ENCODE results near the gene PPIA.
"Not testable (repeated sequence)": the region's sequence is repeated elsewhere in the genome, so short reads cannot be mapped to it uniquely, and the experiment has no call there.

The PPIA gene

GRCh38 chr7:44787762-44788161 is 8.7 kb upstream of the PPIA start:
- DNase-seq (ENCODE audit: low read depth in 3 of 3): no peak

- no peak for DNase-seq (ENCODE audit: low read depth in 3 of 3)
Measured at GRCh38 chr7:44789990-44790389, 6.5 kb upstream of the PPIA start.

- DNase-seq (ENCODE audit: low read depth in 3 of 3): no peak
Measured at GRCh38 chr7:44791278-44792219, 4.9 kb upstream of the PPIA start.

- no peak for DNase-seq (ENCODE audit: low read depth in 3 of 3)
Measured at GRCh38 chr7:44793919-44794318, 2.6 kb upstream of the PPIA start.

GRCh38 chr7:44794331-44794730 is 2.1 kb upstream of the PPIA start:
- DNase-seq (ENCODE audit: low read depth in 3 of 3): no peak

GRCh38 chr7:44796034-44796503 is 412 bp upstream of the PPIA start:
- peak in 1 of 3 donors; percentile 63 for DNase-seq (ENCODE audit: low read depth in 3 of 3)

GRCh38 chr7:44797329-44798258 is 1.1 kb downstream of the PPIA start:
- DNase-seq (ENCODE audit: low read depth in 3 of 3): peak; percentile 69 to 77 (median 76)

- no peak for DNase-seq (ENCODE audit: low read depth in 3 of 3)
Measured at GRCh38 chr7:44798649-44799305, 2.3 kb downstream of the PPIA start.

- DNase-seq (ENCODE audit: low read depth in 3 of 3): no peak
Measured at GRCh38 chr7:44799939-44800338, 3.5 kb downstream of the PPIA start.

- DNase-seq (ENCODE audit: low read depth in 3 of 3): no peak
Measured at GRCh38 chr7:44801890-44802289, 5.4 kb downstream of the PPIA start.

- DNase-seq (ENCODE audit: low read depth in 3 of 3): no peak
Measured at GRCh38 chr7:44802418-44803025, 6.0 kb downstream of the PPIA start.

GRCh38 chr7:44803828-44804519 is 7.5 kb downstream of the PPIA start:
- DNase-seq (ENCODE audit: low read depth in 3 of 3): not testable (repeated sequence)

GRCh38 chr7:44805950-44806349 is 9.5 kb downstream of the PPIA start:
- no peak for DNase-seq (ENCODE audit: low read depth in 3 of 3)

- no peak for DNase-seq (ENCODE audit: low read depth in 3 of 3)
Measured at GRCh38 chr7:44808914-44809393, 12.5 kb downstream of the PPIA start.

GRCh38 chr7:44811093-44811492 is 14.6 kb downstream of the PPIA start:
- no peak for DNase-seq (ENCODE audit: low read depth in 3 of 3)

GRCh38 chr7:44811571-44811970 is 15.1 kb downstream of the PPIA start:
- no peak for DNase-seq (ENCODE audit: low read depth in 3 of 3)

GRCh38 chr7:44814919-44815318 is 18.4 kb downstream of the PPIA start:
- no peak for DNase-seq (ENCODE audit: low read depth in 3 of 3)

- no peak for DNase-seq (ENCODE audit: low read depth in 3 of 3)
Measured at GRCh38 chr7:44819292-44819691, 22.8 kb downstream of the PPIA start.

GRCh38 chr7:44823255-44823781 is 26.8 kb downstream of the PPIA start:
- no peak for DNase-seq (ENCODE audit: low read depth in 3 of 3)

- DNase-seq (ENCODE audit: low read depth in 3 of 3): no peak
Measured at GRCh38 chr7:44824894-44825526, 28.5 kb downstream of the PPIA start.

All from stimulated activated CD4-positive, alpha-beta T cell treated with anti-CD3 and anti-CD28 coated beads, TNF-alpha, amount 100 ng/mL, for 48 hours (primary cell).